GM23338 (cell line): ENCODE data around the gene LYZL4.

Source experiments
- CREB1 ChIP-seq: fragments of 250-450 bp; sonication (Bioruptor Pico); IDR thresholded peaks from 2 replicates; pipeline ENCODE4 v1.5.0; 2020; ENCODE audit warnings: low read depth, mild to moderate bottlenecking, moderate library complexity
- EZH2 ChIP-seq: fragments of 200-600 bp; sonication (generic); IDR thresholded peaks from one replicate; pipeline ENCODE4 v1.8.0; 2017; ENCODE audit warnings: antibody characterized with exemption, mild to moderate bottlenecking, low read depth; ENCODE audit not compliant: unreplicated experiment
- EZH2phosphoT487 ChIP-seq: fragments of 200-600 bp; sonication (generic); IDR thresholded peaks from one replicate; pipeline ENCODE4 v1.8.1; 2018; ENCODE audit warnings: antibody characterized with exemption; ENCODE audit not compliant: unreplicated experiment
- JUNB ChIP-seq: IDR thresholded peaks from one replicate; pipeline ENCODE4 v1.6.1; 2016; ENCODE audit warnings: antibody characterized with exemption; ENCODE audit not compliant: unreplicated experiment
- POLR2AphosphoS5 ChIP-seq: IDR thresholded peaks from 2 replicates; pipeline ENCODE4 v1.6.1; 2016; ENCODE audit warnings: antibody characterized with exemption, low read depth
- STAT1 ChIP-seq: IDR thresholded peaks from one replicate; pipeline ENCODE4 v1.6.1; 2016; ENCODE audit warnings: antibody characterized with exemption; ENCODE audit not compliant: unreplicated experiment
- TF ChIP-seq, protein P1 (sequence below), 2 experiments: fragments of 200-600 bp in 1 of 2; sonication (generic) in 1 of 2; conservative IDR thresholded peaks; 2 replicates each; pipeline versions ENCODE4 v1.5.1 to v1.6.1; 2016 to 2017; ENCODE audit warnings: antibody characterized with exemption in 2 of 2, low read depth in 2 of 2, mild to moderate bottlenecking in 2 of 2, moderate library complexity in 1 of 2
- TF ChIP-seq, protein P2 (sequence below): IDR thresholded peaks from one replicate; pipeline ENCODE4 v1.6.1; 2018; ENCODE audit warnings: antibody characterized with exemption; ENCODE audit not compliant: unreplicated experiment
- TF ChIP-seq, protein P3 (sequence below): IDR thresholded peaks from 2 replicates; pipeline ENCODE4 v1.6.1; 2016; ENCODE audit warnings: antibody characterized with exemption

DNA sequence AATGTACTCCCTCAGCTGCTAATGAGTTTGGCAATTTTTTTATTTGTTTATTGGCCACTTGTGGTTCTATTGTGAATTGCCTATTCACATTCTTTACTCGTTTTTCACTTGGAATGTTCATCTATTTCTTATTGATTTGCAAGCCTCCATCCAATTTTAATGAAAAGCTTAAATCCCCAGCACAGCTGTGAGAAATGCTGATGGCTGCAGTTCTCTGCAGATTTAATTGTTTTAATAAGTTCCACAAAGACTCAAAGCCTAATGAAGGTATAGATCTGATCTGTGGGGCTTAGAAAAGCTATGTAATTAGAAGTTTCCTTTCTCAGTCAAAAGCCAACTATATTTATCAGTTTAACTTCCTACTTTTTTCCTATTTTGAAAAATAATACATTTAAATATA is 41.5 kb downstream of the LYZL4 start:
- TF ChIP-seq CREB1 (CRISPR knock-in tag): no peak
- TF ChIP-seq EZH2: no peak
- TF ChIP-seq, protein P1, sequence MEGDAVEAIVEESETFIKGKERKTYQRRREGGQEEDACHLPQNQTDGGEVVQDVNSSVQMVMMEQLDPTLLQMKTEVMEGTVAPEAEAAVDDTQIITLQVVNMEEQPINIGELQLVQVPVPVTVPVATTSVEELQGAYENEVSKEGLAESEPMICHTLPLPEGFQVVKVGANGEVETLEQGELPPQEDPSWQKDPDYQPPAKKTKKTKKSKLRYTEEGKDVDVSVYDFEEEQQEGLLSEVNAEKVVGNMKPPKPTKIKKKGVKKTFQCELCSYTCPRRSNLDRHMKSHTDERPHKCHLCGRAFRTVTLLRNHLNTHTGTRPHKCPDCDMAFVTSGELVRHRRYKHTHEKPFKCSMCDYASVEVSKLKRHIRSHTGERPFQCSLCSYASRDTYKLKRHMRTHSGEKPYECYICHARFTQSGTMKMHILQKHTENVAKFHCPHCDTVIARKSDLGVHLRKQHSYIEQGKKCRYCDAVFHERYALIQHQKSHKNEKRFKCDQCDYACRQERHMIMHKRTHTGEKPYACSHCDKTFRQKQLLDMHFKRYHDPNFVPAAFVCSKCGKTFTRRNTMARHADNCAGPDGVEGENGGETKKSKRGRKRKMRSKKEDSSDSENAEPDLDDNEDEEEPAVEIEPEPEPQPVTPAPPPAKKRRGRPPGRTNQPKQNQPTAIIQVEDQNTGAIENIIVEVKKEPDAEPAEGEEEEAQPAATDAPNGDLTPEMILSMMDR (conservative IDR thresholded peaks at IDR 0.05; ENCODE audit: low read depth in 2 of 2): no peak
- TF ChIP-seq, protein P2, sequence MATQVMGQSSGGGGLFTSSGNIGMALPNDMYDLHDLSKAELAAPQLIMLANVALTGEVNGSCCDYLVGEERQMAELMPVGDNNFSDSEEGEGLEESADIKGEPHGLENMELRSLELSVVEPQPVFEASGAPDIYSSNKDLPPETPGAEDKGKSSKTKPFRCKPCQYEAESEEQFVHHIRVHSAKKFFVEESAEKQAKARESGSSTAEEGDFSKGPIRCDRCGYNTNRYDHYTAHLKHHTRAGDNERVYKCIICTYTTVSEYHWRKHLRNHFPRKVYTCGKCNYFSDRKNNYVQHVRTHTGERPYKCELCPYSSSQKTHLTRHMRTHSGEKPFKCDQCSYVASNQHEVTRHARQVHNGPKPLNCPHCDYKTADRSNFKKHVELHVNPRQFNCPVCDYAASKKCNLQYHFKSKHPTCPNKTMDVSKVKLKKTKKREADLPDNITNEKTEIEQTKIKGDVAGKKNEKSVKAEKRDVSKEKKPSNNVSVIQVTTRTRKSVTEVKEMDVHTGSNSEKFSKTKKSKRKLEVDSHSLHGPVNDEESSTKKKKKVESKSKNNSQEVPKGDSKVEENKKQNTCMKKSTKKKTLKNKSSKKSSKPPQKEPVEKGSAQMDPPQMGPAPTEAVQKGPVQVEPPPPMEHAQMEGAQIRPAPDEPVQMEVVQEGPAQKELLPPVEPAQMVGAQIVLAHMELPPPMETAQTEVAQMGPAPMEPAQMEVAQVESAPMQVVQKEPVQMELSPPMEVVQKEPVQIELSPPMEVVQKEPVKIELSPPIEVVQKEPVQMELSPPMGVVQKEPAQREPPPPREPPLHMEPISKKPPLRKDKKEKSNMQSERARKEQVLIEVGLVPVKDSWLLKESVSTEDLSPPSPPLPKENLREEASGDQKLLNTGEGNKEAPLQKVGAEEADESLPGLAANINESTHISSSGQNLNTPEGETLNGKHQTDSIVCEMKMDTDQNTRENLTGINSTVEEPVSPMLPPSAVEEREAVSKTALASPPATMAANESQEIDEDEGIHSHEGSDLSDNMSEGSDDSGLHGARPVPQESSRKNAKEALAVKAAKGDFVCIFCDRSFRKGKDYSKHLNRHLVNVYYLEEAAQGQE: no peak
- no peak for TF ChIP-seq POLR2AphosphoS5
- TF ChIP-seq EZH2phosphoT487: no peak
- TF ChIP-seq STAT1: no peak
- no peak for TF ChIP-seq JUNB
- TF ChIP-seq, protein P3, sequence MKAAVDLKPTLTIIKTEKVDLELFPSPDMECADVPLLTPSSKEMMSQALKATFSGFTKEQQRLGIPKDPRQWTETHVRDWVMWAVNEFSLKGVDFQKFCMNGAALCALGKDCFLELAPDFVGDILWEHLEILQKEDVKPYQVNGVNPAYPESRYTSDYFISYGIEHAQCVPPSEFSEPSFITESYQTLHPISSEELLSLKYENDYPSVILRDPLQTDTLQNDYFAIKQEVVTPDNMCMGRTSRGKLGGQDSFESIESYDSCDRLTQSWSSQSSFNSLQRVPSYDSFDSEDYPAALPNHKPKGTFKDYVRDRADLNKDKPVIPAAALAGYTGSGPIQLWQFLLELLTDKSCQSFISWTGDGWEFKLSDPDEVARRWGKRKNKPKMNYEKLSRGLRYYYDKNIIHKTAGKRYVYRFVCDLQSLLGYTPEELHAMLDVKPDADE: no peak
